Ishikawa (cell line): ENCODE results near the gene PKD1.

Source experiments
- CEBPB ChIP-seq: IDR thresholded peaks from 2 replicates; pipeline ENCODE4 v1.6.1; 2012
- CREB1 ChIP-seq: IDR thresholded peaks from 2 replicates; pipeline ENCODE4 v1.6.1; 2012; ENCODE audit warnings: low read depth
- EGR1 ChIP-seq: IDR thresholded peaks from 2 replicates; pipeline ENCODE4 v1.6.1; 2012
- EP300 ChIP-seq: IDR thresholded peaks from 2 replicates; pipeline ENCODE4 v1.6.1; 2012; ENCODE audit warnings: borderline replicate concordance
- FOXM1 ChIP-seq: IDR thresholded peaks from 2 replicates; pipeline ENCODE4 v1.6.1; 2012; ENCODE audit warnings: low read depth, borderline replicate concordance
- NFIC ChIP-seq: IDR thresholded peaks from 2 replicates; pipeline ENCODE4 v1.6.1; 2012
- RAD21 ChIP-seq: IDR thresholded peaks from 2 replicates; pipeline ENCODE4 v1.6.1; 2012; ENCODE audit warnings: low read depth
- TAF1 ChIP-seq: IDR thresholded peaks from 2 replicates; pipeline ENCODE4 v1.6.1; 2012; ENCODE audit warnings: low read depth, mild to moderate bottlenecking
- TCF12 ChIP-seq: IDR thresholded peaks from 2 replicates; pipeline ENCODE4 v1.6.1; 2012; ENCODE audit warnings: low read depth
- TEAD4 ChIP-seq: IDR thresholded peaks from 2 replicates; pipeline ENCODE4 v1.6.1; 2012
- YY1 ChIP-seq: IDR thresholded peaks from 2 replicates; pipeline ENCODE4 v1.6.1; 2012; ENCODE audit warnings: low read depth
- ZBTB7A ChIP-seq: IDR thresholded peaks from 2 replicates; pipeline ENCODE4 v1.6.1; 2012; ENCODE audit warnings: low read depth
- TF ChIP-seq, protein P1 (sequence below): IDR thresholded peaks from 2 replicates; pipeline ENCODE4 v1.6.1; 2012
- TF ChIP-seq, protein P2 (sequence below): IDR thresholded peaks from 2 replicates; pipeline ENCODE4 v1.6.1; 2012; ENCODE audit warnings: low read depth, mild to moderate bottlenecking
- TF ChIP-seq, protein P3 (sequence below): IDR thresholded peaks from 2 replicates; pipeline ENCODE4 v1.6.1; 2012

Gene PKD1

DNA sequence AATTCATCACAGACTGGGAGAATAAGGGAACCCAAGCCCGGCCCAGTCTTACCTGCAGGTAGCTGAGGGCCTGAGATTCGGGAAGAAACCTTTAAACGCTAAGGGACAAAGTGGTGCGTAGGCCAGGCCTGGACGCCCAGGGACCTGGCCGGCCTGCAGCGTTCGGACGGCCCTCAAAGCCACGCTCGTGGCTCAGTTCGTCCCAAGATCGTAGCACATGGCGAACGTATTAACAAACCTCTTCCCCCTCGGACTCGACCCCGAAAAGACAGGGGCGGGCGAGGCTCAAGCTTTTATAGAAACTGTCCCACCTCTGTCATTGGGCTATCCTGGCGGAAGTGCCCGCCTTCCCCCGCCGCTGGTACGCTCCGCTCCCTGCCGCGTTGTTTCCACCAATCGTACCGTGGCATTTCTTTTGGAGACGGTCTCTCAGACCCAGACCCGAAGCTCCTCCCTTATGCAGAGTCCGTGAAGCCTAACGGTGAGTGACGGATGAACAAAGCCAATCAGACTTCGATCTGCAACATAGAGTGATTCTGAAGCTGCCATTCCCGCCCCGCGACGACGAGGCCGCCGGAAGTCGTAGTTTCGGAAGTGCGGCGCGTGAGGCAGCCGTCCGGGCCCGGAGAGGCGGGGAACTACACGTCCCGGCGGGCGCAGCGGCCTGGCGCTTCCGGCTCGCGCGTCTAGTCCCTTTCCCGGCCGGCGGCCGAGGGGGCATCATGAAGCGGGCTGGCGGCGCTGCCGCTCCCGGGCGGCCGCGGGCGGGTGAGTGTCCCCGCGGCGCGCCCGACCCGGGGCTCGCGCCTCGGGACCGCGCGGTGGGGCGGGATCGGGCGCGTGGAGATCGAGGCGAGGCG is 19.6 kb upstream of the PKD1 start, which contains the start of gene TRAF7:
Gene TRAF7 (plus strand): TSS at position 692 of the 860 bp plus-strand sequence. CDS start 8,139 bp downstream, outside the sequence.
- TF ChIP-seq, protein P1, sequence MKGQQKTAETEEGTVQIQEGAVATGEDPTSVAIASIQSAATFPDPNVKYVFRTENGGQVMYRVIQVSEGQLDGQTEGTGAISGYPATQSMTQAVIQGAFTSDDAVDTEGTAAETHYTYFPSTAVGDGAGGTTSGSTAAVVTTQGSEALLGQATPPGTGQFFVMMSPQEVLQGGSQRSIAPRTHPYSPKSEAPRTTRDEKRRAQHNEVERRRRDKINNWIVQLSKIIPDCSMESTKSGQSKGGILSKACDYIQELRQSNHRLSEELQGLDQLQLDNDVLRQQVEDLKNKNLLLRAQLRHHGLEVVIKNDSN = peak; percentile 39; the same call in 1 of the 2 replicates
- TF ChIP-seq EGR1 = no peak
- TF ChIP-seq FOXM1 = no peak; the same call in 1 of the 2 replicates
- peak; percentile 23; the same call in 1 of the 2 replicates for TF ChIP-seq NFIC
- no peak for TF ChIP-seq EP300
- TF ChIP-seq ZBTB7A = no peak
- TF ChIP-seq, protein P2, sequence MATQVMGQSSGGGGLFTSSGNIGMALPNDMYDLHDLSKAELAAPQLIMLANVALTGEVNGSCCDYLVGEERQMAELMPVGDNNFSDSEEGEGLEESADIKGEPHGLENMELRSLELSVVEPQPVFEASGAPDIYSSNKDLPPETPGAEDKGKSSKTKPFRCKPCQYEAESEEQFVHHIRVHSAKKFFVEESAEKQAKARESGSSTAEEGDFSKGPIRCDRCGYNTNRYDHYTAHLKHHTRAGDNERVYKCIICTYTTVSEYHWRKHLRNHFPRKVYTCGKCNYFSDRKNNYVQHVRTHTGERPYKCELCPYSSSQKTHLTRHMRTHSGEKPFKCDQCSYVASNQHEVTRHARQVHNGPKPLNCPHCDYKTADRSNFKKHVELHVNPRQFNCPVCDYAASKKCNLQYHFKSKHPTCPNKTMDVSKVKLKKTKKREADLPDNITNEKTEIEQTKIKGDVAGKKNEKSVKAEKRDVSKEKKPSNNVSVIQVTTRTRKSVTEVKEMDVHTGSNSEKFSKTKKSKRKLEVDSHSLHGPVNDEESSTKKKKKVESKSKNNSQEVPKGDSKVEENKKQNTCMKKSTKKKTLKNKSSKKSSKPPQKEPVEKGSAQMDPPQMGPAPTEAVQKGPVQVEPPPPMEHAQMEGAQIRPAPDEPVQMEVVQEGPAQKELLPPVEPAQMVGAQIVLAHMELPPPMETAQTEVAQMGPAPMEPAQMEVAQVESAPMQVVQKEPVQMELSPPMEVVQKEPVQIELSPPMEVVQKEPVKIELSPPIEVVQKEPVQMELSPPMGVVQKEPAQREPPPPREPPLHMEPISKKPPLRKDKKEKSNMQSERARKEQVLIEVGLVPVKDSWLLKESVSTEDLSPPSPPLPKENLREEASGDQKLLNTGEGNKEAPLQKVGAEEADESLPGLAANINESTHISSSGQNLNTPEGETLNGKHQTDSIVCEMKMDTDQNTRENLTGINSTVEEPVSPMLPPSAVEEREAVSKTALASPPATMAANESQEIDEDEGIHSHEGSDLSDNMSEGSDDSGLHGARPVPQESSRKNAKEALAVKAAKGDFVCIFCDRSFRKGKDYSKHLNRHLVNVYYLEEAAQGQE = no peak; the same call in 1 of the 2 replicates
- TF ChIP-seq, protein P3, sequence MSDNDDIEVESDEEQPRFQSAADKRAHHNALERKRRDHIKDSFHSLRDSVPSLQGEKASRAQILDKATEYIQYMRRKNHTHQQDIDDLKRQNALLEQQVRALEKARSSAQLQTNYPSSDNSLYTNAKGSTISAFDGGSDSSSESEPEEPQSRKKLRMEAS = peak; percentile 93
- TF ChIP-seq CEBPB = no peak
- peak; percentile 98 for TF ChIP-seq TAF1
- peak; percentile 55 for TF ChIP-seq YY1
- TF ChIP-seq TEAD4 = peak; percentile 18; the same call in 1 of the 2 replicates
- TF ChIP-seq CREB1 = peak; percentile 72
- no peak for TF ChIP-seq TCF12
- no peak for TF ChIP-seq RAD21

DNA sequence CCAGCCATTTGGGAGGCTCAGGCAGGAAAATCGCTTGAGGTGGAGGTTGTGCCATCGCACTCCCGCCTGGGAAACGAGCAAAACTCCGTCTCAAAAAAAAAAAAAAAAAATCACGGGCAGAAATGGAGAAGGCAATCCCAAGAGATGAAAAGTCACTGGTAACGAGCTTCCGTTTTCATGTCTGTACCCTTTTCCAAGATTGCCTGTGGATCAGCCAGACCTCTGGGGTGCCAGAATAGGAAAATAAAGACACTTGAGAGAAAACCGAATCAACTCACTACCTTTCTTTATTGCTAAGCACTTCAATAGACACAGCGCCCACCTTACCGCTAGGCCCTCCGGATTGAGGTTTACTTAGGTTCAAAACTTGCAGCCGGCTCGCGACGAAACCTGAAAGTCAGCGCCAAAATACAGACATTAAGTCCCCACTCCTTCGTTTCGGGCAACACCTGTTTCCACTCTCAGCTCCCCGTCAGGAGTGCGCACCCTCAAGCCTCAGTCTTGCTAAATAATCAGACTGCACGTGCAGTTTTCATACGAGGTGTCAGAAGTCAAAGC is 18.9 kb upstream of the PKD1 start:
- TF ChIP-seq NFIC = no peak

DNA sequence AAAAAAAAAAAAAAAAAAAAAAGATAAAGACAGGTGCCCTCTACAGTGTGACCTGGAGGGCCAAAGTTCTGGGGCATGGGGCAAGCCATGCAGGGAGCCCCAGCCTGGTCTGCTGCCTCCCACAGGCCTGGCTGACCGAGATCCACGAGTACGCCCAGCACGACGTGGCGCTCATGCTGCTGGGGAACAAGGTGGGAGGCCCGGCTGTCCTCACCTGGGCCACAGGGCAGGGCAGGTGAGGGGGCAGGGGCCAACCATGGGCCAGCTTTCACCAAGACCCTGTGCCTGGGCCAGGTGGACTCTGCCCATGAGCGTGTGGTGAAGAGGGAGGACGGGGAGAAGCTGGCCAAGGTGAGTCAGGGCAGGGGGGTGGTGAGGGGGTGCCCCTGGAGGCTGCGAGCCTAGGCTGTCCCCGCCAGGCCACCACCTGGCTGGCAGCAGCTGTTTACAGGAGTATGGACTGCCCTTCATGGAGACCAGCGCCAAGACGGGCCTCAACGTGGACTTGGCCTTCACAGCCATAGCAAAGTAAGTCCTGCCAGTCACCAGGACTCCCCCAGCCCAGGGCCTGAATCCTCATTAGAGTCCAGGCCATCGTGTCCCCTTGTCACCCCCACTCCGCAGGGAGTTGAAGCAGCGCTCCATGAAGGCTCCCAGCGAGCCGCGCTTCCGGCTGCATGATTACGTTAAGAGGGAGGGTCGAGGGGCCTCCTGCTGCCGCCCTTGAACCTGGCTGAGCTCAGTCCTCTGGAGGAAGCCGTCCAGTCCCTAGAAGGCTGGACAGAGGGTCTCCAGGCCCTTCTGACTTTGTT is 17.2 kb upstream of the PKD1 start:
- TF ChIP-seq, protein P2 = no peak
- TF ChIP-seq, protein P3 = 0 out of 2 replicates have a peak, but pooled peaks have one; percentile 37
- TF ChIP-seq FOXM1 (no peak), CREB1 (no peak), YY1 (no peak), TAF1 (peak; percentile 21; the same call in 1 of the 2 replicates), ZBTB7A (no peak; the same call in 1 of the 2 replicates), EP300 (no peak)

DNA sequence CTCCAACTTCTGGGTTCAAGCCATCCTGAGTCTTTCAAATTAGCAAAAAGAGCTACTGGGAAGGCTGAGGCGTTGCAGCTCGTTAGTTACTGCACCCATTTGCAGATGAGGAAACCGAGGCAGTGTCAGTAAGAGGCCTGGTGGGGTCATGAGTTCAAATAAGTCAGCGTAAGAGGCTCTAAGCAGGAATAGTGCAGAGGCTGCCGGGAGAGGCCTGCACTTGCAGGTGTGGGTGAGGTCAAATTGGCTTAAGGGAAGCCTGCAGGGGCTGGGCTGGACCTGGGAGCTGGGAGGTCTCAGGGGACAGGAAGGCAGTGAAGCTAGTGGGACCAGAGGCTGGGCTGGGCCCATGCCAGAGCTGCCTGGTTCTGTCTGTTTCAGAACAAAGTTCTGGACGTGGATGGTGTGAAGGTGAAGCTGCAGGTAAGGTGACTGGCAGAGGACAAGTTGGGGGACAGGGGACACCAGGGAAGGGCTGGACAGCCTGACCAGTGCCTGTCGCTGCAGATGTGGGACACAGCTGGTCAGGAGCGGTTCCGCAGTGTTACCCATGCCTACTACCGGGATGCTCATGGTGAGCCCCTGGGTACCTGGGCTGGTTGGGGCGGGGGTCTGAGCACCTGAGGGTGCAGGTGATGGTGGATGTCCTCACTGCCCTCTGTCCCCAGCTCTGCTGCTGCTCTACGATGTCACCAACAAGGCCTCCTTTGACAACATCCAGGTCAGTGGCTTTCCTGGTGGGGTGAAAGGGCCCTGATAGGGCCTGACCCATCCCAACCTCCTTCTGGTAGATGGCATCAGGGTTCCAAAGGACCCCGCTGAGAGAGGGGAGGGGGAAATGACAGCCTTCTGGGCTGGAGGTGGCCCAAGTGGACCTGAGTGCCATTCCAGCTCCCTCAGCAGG is 15.7 kb upstream of the PKD1 start:
- TF ChIP-seq EP300 (peak; percentile 8; the same call in 1 of the 2 replicates), ZBTB7A (no peak; the same call in 1 of the 2 replicates), TAF1 (peak; percentile 23; the same call in 1 of the 2 replicates), CEBPB (0 out of 2 replicates have a peak, but pooled peaks have one; percentile 2)
